ENCODE measurements around the gene EFCAB12.

The EFCAB12 gene

DNA sequence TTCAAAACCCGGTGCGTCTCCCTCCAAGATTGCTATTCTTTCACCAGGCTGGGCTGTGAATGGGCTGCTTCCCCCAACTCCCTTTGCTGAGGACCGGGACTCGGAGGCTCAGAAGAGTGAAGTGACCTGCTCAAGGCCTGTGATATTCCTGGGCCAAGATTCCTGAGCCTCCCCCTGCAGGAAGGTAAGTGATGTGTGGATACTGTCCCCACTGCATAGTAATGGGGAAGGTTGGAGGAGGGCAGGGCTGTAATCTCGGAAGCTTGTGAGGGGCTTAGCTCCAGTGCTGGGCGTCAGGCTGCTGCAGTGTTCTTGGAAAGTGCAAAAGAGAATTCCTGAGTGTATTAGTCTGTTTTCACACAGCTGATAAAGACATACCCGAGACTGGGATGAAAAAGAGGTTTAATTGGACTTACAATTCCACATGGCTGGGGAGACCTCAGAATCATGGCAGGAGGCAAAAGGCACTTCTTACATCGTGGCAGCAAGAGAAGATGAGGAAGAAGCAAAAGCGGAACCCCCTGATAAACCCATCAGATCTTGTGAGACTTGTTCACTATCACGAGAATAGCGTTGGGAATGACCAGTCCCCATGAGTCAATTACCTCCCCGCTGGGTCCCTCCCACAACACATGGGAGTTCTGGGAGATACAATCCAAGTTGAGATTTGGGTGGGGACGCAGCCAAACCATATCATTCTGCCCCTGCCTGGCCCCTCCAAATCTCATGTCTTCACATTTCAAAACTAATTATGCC, 67.6 kb downstream of the EFCAB12 start:
- DNase-seq (ENCODE audit: extremely low spot score), result no peak
- no peak for TF ChIP-seq HDGF (IDR thresholded peaks at IDR 0.05; ENCODE audit: borderline replicate concordance)
- no peak for TF ChIP-seq TARDBP (IDR thresholded peaks at IDR 0.05)
- TF ChIP-seq, protein P1, sequence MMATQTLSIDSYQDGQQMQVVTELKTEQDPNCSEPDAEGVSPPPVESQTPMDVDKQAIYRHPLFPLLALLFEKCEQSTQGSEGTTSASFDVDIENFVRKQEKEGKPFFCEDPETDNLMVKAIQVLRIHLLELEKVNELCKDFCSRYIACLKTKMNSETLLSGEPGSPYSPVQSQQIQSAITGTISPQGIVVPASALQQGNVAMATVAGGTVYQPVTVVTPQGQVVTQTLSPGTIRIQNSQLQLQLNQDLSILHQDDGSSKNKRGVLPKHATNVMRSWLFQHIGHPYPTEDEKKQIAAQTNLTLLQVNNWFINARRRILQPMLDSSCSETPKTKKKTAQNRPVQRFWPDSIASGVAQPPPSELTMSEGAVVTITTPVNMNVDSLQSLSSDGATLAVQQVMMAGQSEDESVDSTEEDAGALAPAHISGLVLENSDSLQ (IDR thresholded peaks at IDR 0.05), result no peak
- TF ChIP-seq FOXA1 (IDR thresholded peaks at IDR 0.05), result no peak
- no peak for TF ChIP-seq FOXK2 (IDR thresholded peaks at IDR 0.05)
- no peak for TF ChIP-seq CTBP1 (IDR thresholded peaks at IDR 0.05; ENCODE audit: borderline replicate concordance)
- ChIA-PET CTCF (interaction anchor here (0.7 kb wide), 1 partner anchor 23 kb away, joined by 3 read pairs; no protein-coding TSS in a partner anchor), POLR2A (interaction anchor here (1.2 kb wide), 1 partner anchor 45 kb away, joined by 4 read pairs; a partner anchor contains a TSS)

DNA sequence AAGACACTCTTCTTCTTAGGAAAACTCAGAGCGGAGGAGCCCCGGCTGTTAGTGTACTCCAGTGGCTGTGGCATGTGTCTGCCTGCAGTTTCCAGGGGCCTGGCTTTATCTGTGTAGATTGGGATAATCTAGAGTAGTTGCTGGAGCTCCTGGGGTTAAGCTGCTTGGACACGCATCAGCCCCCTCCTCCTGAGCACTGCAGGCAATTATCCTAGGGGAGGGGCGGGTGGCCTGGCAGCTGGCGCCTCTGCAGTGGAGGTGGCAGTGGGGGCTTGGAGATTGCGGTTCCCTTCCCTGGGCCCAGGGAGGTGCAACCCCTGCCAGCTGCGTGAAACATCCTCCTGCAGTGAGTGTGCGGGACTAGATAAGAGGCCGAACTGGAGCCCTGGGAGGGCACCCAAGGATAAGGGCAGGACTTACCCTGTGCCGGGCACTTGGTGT, 68.2 kb downstream of the EFCAB12 start:
- CTCF ChIA-PET, result no interaction called here
- DNase-seq (ENCODE audit: extremely low spot score), result no peak
- POLR2A ChIA-PET, result interaction anchor here (1.2 kb wide), 1 partner anchor 44 kb away, joined by 4 read pairs; a partner anchor contains a TSS
- TF ChIP-seq, protein P1 (IDR thresholded peaks at IDR 0.05), result no peak
- TF ChIP-seq TARDBP (IDR thresholded peaks at IDR 0.05) (no peak), ZNF384 (IDR thresholded peaks at IDR 0.05) (no peak), ARNT (IDR thresholded peaks at IDR 0.05) (no peak), FOXK2 (IDR thresholded peaks at IDR 0.05) (no peak), FOXA1 (IDR thresholded peaks at IDR 0.05) (no peak), CTBP1 (IDR thresholded peaks at IDR 0.05; ENCODE audit: borderline replicate concordance) (no peak), HDGF (IDR thresholded peaks at IDR 0.05; ENCODE audit: borderline replicate concordance) (no peak)

GRCh38 chr3:129358772-129359371, 69.6 kb downstream of the EFCAB12 start:
- TF ChIP-seq BHLHE40 (IDR thresholded peaks at IDR 0.05; ENCODE audit: borderline replicate concordance), result no peak
- no peak for TF ChIP-seq L3MBTL2 (conservative IDR thresholded peaks at IDR 0.05)
- TF ChIP-seq ZNF384 (IDR thresholded peaks at IDR 0.05), result no peak
- ChIA-PET POLR2A (no interaction called here), CTCF (interaction anchor here (0.6 kb wide), 1 partner anchor 30 kb away, joined by 3 read pairs; no protein-coding TSS in a partner anchor)
- no peak for DNase-seq (ENCODE audit: extremely low spot score)

- POLR2A ChIA-PET, result no interaction called here
- CTCF ChIA-PET, result interaction anchor here (0.6 kb wide), 1 partner anchor 29 kb away, joined by 3 read pairs; no protein-coding TSS in a partner anchor
- TF ChIP-seq FOXA1 (IDR thresholded peaks at IDR 0.05) (no peak), FOXM1 (IDR thresholded peaks at IDR 0.05; ENCODE audit: borderline replicate concordance) (no peak), TARDBP (IDR thresholded peaks at IDR 0.05) (no peak), ARNT (IDR thresholded peaks at IDR 0.05) (no peak), NFRKB (IDR thresholded peaks at IDR 0.05) (no peak), HDGF (IDR thresholded peaks at IDR 0.05; ENCODE audit: borderline replicate concordance) (no peak), FOXK2 (IDR thresholded peaks at IDR 0.05) (no peak), CTBP1 (IDR thresholded peaks at IDR 0.05; ENCODE audit: borderline replicate concordance) (no peak), SP1 (IDR thresholded peaks at IDR 0.05) (no peak), ZNF384 (IDR thresholded peaks at IDR 0.05) (no peak), SUZ12 (IDR thresholded peaks at IDR 0.05) (no peak), L3MBTL2 (conservative IDR thresholded peaks at IDR 0.05) (no peak), BHLHE40 (IDR thresholded peaks at IDR 0.05; ENCODE audit: borderline replicate concordance) (no peak), ELF4 (IDR thresholded peaks at IDR 0.05) (no peak), LEF1 (IDR thresholded peaks at IDR 0.05; ENCODE audit: borderline replicate concordance) (no peak)
- TF ChIP-seq, protein P1 (IDR thresholded peaks at IDR 0.05), result no peak
- DNase-seq (ENCODE audit: extremely low spot score), result no peak
Measured at GRCh38 chr3:129358177-129358771, 70.2 kb downstream of the EFCAB12 start.

- no peak for TF ChIP-seq ELF4 (IDR thresholded peaks at IDR 0.05)
- TF ChIP-seq, protein P1 (IDR thresholded peaks at IDR 0.05), result no peak
- no peak for TF ChIP-seq CTBP1 (IDR thresholded peaks at IDR 0.05; ENCODE audit: borderline replicate concordance)
- no peak for TF ChIP-seq FOXK2 (IDR thresholded peaks at IDR 0.05)
- TF ChIP-seq L3MBTL2 (conservative IDR thresholded peaks at IDR 0.05), result no peak
- TF ChIP-seq FOXM1 (IDR thresholded peaks at IDR 0.05; ENCODE audit: borderline replicate concordance), result no peak
- TF ChIP-seq SP1 (IDR thresholded peaks at IDR 0.05), result no peak
- TF ChIP-seq LEF1 (IDR thresholded peaks at IDR 0.05; ENCODE audit: borderline replicate concordance), result no peak
- TF ChIP-seq FOXA1 (IDR thresholded peaks at IDR 0.05), result no peak
- no peak for TF ChIP-seq TARDBP (IDR thresholded peaks at IDR 0.05)
- no peak for TF ChIP-seq ARNT (IDR thresholded peaks at IDR 0.05)
- no peak for TF ChIP-seq SUZ12 (IDR thresholded peaks at IDR 0.05)
- TF ChIP-seq NFRKB (IDR thresholded peaks at IDR 0.05), result no peak
- no peak for TF ChIP-seq HDGF (IDR thresholded peaks at IDR 0.05; ENCODE audit: borderline replicate concordance)
- ChIA-PET CTCF (no interaction called here), POLR2A (no interaction called here)
- DNase-seq (ENCODE audit: extremely low spot score), result no peak
Measured at GRCh38 chr3:129357616-129358015, 70.8 kb downstream of the EFCAB12 start.

All from HEK293T (cell line).